ENCODE data around the gene CHST14. TPM values are rescaled to one million over a fixed set of nuclear protein-coding genes. Genes with fewer than 3 reads are reported as not detected.

Gene CHST14, protein sequence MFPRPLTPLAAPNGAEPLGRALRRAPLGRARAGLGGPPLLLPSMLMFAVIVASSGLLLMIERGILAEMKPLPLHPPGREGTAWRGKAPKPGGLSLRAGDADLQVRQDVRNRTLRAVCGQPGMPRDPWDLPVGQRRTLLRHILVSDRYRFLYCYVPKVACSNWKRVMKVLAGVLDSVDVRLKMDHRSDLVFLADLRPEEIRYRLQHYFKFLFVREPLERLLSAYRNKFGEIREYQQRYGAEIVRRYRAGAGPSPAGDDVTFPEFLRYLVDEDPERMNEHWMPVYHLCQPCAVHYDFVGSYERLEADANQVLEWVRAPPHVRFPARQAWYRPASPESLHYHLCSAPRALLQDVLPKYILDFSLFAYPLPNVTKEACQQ
- total RNA-seq (2014; rRNA removed; shearing (Covaris generic)): 31.6 and 34.6 TPM in 2 replicates

DNA sequence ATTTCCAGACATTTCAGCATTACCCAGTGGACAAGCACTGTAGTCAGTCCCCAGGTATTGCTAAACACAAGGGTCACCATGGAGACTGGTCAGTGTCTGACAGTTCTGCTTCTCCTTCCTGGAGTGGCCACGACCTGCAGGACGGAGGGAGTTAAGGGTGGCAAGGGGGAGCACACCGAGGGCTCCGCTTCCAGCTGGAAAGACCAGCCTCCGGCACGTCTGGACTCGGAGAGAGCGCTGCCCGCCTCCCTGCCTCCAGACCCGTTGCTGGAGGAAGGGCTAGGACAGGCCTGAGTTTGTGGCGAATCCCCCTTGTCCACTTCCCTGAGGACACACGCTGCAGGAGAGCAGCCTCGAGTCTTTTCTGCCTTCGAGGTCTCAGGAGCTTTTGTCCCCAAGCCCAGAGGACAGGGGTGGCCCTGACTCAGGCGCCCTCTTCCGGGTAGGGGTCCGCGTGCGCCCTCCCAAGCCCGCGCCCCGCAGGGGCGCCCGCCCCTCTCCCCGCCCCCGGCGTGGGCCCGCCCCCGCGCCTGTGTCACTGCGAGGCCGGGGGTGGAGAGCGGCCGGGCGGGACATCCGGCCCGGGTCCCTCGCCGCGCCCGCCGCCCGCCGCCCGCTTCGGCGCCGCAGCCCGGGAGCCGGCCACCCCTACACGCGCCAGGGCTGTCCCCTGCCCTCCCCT is at the start of gene CHST14:
CHST14 (plus strand) TSS at position 562 of the 682 bp plus-strand sequence. CDS start 230 bp downstream, outside the sequence.
- DNase-seq (ENCODE audit: low spot score): no peak

DNA sequence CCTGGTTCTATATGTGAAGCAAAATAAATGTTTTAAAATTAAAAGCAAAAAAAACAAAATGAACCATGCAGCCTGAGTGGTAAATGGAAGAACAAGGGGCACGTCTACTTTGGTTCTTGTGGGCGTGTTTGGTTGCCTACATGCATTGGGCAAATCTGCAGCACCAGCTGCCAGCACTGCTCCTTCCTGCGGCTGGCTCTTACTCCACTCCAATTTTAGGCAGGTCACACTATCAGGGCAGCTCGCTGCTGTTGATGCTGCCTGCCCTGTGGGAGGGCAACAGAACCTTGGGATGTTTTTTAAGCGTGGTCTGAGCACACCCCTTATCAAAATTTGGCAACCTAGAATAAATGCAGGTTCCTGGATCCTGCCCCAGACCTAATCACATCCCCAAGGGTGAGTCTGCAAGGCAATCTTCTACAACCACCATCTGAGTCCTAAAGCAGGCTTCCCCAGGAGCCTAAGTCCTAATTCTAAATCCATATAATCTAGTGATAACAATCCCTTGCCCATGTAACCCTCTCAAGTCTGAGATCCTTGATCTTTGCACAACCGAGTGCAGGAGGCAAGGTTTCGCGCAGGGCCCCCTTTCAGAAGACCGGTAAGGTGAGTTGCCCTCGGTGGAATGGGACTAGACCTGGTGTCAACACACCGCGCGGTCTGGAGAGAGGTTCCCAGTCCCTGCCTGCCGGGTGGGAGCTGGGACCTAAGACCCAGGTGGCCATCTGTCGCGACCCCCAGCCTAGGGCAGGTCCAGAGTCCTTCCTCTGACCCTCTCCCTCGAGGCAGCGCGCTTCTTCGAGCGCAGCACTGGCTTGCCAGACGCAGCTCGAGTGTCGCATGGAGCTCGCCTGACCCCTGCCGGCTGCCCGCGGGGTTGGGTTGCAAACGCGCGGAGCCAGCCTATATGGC is 49.3 kb upstream of the CHST14 start:
- no peak for DNase-seq (ENCODE audit: low spot score)

GRCh38 chr15:40424483-40425115 is 46.2 kb upstream of the CHST14 start:
- DNase-seq (ENCODE audit: low spot score): no peak

DNA sequence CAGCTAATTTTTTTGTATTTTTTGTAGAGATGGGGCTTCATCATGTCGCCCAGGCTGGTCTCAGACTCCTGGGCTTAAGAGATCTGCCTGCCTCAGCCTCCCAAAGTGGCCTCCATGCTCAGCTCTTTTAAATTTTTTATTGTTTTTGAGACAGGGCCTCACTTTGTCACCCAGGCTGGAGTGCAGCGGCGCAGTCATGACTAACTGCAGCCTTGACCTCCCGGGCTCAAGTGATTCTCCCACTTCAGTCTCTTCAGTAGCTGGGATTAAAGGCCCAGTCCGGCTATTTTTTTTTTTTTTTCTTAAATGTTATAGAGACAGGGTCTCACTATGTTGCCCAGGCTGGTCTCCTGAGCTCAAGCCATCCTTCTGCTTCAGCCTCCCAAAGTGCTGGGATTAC is 45.1 kb upstream of the CHST14 start:
- DNase-seq (ENCODE audit: low spot score): no peak

DNA sequence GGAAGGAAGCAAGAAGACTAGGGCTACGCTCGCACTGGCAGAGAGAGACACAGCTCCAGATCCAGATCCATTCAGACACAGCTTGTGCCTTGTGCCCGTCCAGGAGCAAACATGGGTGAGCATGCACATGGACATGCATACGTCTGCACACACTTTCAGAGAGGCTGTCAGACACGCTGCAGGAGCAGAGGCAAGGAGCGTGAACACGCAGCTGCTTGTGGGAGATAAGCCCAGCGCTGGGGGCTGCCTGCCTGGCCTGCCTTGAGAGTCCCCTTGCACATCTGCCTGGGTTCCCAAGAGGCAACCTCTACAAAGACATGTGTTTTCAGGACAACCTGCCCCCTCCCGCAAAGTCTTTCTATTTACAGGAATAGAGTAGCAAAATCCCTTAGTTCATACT is 43.6 kb upstream of the CHST14 start:
- DNase-seq (ENCODE audit: low spot score): no peak

GRCh38 chr15:40428185-40428584 is 42.6 kb upstream of the CHST14 start:
- no peak for DNase-seq (ENCODE audit: low spot score)

GRCh38 chr15:40429068-40429710 is 41.6 kb upstream of the CHST14 start:
- DNase-seq (ENCODE audit: low spot score): no peak

- no peak for DNase-seq (ENCODE audit: low spot score)
Measured at GRCh38 chr15:40430271-40430805, 40.4 kb upstream of the CHST14 start.

DNA sequence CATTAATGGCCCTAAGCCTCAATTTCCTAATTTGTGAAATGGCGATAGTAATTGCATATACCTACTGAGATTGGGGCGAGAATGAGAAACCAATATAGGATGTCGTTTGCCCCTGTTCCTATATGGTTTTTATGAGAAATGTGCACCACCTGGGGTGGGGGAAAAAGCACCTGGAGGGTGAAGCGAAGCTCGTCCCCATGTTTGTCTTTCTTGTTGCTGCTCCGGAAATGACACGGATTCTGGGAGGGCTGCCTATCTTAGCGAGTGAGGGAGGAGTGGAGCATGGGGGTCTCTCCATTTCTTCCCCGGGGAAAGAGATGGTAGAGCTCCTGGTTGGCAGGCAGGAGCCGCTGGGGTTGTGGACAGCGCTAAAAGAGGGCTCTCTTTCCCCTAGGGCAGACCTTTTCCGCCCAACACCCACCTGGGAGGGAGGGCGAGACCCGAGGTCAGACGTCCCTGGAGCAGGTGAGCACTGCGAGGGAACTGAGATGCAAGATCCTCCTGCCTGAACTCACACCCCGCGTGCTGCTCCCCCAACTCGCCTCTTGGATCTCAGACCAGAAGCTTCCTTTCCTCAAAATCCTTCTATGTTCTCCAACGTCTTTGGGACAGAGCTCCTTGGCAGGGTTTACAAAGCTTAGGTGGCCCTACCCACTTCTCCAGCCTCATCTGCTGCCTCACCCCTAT is 35.6 kb upstream of the CHST14 start:
- no peak for DNase-seq (ENCODE audit: low spot score)

DNA sequence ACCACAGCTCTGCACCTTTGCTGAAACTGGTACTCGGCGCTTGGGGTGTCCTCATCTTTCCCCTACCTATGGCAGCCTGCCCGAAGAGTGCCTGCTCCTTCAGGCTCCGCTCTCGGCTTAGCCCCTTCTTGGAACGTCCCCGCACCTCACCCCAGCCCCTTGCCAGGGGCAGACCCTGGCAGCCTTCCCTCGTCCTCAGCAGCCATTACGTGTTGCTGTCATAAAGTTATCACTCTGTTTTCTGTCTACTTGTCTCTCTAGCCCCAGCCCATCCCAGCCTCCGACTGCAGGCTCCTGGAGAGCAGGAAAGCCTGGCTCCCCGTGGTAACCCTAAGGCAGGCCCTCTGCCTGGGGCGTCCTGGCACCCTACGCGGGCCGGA is 35.1 kb upstream of the CHST14 start:
- DNase-seq (ENCODE audit: low spot score): no peak

- no peak for DNase-seq (ENCODE audit: low spot score)
Measured at GRCh38 chr15:40436116-40436891, 34.5 kb upstream of the CHST14 start.

DNA sequence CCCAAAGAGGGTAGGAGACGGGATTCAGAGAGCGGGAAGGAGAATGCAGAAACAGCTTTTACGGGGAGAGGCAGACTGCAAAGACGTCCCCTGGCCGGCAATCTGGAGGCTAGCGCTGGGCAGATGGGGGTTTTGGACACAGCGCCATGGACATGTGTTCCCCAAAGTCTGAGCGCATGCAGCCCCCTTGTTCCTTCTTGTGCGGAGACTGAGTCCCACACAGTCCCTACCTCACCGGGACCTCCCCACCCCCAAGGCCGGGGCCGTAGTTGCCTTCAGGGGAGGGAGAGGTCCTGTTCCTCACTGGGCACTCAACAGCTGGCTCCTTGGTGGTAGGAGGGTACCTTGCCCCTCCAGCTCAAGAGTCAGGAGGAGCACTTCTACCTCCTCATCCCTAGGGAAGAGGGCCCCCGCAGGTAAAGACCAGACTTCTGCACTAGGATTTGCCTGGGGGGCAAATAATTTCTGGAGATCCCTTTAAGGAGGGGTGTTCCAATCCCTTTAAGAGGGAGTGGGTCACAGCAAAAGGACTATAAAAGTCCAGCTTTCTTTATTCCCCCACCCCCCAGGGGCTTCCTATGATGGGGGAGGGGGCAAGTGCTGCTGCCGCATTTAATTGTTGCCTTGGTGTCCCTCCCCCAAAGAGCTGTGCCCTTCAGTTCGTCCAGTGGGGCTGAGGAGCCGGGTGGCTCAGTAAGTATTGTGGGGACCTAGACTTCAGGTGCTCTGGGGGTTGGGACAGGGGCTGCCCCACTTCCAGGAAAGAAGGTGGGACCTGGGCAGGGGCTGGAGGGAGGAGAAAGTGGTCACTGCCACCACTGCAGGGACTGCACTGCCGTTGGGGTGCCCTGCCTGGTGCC is 33.7 kb upstream of the CHST14 start:
- DNase-seq (ENCODE audit: low spot score): no peak

DNA sequence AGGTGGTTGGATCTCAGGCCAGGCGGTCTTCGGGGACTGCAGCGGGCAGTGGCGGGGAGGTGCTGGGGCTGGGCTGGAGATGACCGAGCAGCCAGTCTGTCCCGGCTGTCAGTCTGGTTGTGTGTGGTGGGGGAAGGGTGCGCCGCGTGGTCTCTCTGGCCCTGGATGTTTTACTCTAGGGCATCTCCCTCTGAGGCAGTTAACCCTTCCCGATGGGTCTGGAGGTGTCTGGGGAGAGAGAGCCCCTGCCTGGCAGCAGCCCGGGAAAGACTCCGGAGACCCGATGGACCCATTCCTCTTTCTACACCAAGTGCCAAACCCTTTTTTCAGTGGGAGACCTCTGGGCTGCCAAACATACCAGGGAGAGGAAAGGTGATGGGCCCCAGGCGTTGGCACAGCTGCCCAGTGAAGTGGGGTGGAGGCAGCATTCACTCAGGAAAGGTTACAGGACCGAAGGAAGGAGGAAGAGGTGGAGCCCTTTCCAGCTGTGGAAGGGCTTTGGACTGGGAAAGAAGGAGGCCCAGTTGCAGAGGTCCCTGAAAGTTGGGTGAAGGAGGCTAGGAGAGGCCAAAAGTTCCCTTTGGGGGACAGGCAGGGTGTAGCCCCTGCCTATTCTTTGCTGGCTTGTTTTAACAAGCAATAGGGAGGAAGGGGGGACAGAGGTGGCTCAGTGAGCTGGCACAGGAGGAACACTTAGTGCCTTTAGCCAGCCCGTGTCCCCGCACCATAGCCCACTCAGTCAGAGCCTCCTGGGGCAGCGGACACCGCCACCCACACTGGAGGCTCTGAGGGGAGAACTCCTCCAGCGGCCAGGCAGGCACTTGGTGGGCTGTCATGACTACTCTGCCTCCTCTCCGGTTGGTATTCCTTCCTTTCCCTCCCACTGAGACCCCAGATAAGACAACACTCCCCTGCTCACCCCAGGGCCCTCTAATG is 32.8 kb upstream of the CHST14 start:
- DNase-seq (ENCODE audit: low spot score): no peak

GRCh38 chr15:40438712-40439111 is 32.1 kb upstream of the CHST14 start:
- DNase-seq (ENCODE audit: low spot score): no peak

GRCh38 chr15:40439461-40439959 is 31.3 kb upstream of the CHST14 start:
- DNase-seq (ENCODE audit: low spot score): no peak

DNA sequence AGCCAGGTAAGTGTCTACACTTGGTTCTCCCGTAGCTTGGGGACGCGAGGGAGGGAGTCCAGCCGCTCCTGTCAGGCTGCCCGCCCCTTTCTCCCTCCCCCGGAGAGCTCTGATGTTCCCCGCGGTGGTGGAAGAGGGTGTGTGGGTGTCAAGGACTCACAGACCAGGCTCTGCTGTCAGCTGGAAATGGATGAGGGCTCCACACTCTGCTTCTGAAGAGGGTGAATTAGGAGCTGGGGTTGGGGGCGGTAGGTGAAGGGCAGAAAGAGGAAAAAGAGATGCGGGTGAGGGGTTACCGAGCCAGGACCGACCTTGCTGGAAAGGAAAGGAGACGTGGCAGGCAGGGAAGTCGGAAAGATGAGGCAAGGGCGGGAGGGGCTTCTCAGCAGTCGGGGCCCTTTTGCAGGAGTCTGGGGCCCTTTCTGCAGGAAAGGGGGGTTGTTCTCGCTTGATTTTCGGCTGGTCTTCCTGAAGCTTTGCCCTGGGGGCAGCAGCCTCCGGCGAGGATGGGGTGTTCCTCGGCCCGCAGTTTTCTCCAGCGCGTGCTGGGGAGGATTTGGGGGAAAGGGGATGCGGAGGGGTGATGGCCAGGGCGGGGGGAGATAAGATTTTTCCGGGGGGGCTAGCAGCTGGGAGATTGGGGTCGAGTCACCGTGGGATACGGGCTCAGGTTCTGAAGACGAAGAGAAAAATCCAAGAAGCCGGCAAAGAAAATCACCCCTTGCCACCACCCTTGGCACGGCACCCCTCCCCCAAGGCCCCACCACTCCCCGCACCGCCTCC is 30.6 kb upstream of the CHST14 start:
- no peak for DNase-seq (ENCODE audit: low spot score)
